GM19395 (cell line): Measurements from ENCODE around the gene NECTIN1.

Experiments used
- ATAC-seq: cut with Tn5 transposase; IDR thresholded peaks from one replicate; pipeline ENCODE4 v1.9.1; 2021; ENCODE audit warnings: mild to moderate bottlenecking, moderate library complexity; ENCODE audit not compliant: unreplicated experiment

The NECTIN1 gene

GRCh38 chr11:119696378-119697222 lies 32.4 kb downstream of the NECTIN1 start:
- ATAC-seq = no peak

- ATAC-seq = no peak
Observed at GRCh38 chr11:119694334-119694733, 34.7 kb downstream of the NECTIN1 start.

- ATAC-seq = no peak
Observed at GRCh38 chr11:119693253-119693815, 35.7 kb downstream of the NECTIN1 start.

GRCh38 chr11:119692540-119692820 lies 36.5 kb downstream of the NECTIN1 start:
- no peak for ATAC-seq

GRCh38 chr11:119691701-119692539 lies 37.1 kb downstream of the NECTIN1 start:
- no peak for ATAC-seq

GRCh38 chr11:119691020-119691666 lies 37.9 kb downstream of the NECTIN1 start:
- ATAC-seq = no peak

GRCh38 chr11:119689302-119689701 lies 39.7 kb downstream of the NECTIN1 start:
- ATAC-seq = no peak

- no peak for ATAC-seq
Observed at GRCh38 chr11:119688356-119688755, 40.6 kb downstream of the NECTIN1 start.

GRCh38 chr11:119687373-119688046 lies 41.5 kb downstream of the NECTIN1 start:
- ATAC-seq = no peak

GRCh38 chr11:119686177-119686882 lies 42.7 kb downstream of the NECTIN1 start:
- no peak for ATAC-seq

GRCh38 chr11:119685111-119685746 lies 43.8 kb downstream of the NECTIN1 start:
- no peak for ATAC-seq

- no peak for ATAC-seq
Observed at GRCh38 chr11:119684361-119685110, 44.5 kb downstream of the NECTIN1 start.

GRCh38 chr11:119683783-119684182 lies 45.2 kb downstream of the NECTIN1 start:
- no peak for ATAC-seq

- no peak for ATAC-seq
Observed at GRCh38 chr11:119681361-119681910, 47.6 kb downstream of the NECTIN1 start.

GRCh38 chr11:119680541-119681360 lies 48.2 kb downstream of the NECTIN1 start:
- no peak for ATAC-seq

GRCh38 chr11:119679346-119679745 lies 49.7 kb downstream of the NECTIN1 start:
- ATAC-seq = no peak

- ATAC-seq = no peak
Observed at GRCh38 chr11:119678351-119678750, 50.6 kb downstream of the NECTIN1 start.

GRCh38 chr11:119677840-119678239 lies 51.2 kb downstream of the NECTIN1 start:
- no peak for ATAC-seq
